Uterine smooth muscle cell (primary cell): Measurements from ENCODE around the gene AKR1A1. TPM values are rescaled to one million over a fixed set of nuclear protein-coding genes. Genes with fewer than 3 reads are reported as not detected.

Experiments used
- total RNA-seq: library from RNA; depleted of rRNA; stranded (reverse); fragments of >200 nt; gene quantifications from 2 replicates; pipeline ENCODE4 v1.2.3, GENCODE V29; 2014

AKR1A1 gene
- 132 and 165 TPM in 2 replicates for total RNA-seq

DNA sequence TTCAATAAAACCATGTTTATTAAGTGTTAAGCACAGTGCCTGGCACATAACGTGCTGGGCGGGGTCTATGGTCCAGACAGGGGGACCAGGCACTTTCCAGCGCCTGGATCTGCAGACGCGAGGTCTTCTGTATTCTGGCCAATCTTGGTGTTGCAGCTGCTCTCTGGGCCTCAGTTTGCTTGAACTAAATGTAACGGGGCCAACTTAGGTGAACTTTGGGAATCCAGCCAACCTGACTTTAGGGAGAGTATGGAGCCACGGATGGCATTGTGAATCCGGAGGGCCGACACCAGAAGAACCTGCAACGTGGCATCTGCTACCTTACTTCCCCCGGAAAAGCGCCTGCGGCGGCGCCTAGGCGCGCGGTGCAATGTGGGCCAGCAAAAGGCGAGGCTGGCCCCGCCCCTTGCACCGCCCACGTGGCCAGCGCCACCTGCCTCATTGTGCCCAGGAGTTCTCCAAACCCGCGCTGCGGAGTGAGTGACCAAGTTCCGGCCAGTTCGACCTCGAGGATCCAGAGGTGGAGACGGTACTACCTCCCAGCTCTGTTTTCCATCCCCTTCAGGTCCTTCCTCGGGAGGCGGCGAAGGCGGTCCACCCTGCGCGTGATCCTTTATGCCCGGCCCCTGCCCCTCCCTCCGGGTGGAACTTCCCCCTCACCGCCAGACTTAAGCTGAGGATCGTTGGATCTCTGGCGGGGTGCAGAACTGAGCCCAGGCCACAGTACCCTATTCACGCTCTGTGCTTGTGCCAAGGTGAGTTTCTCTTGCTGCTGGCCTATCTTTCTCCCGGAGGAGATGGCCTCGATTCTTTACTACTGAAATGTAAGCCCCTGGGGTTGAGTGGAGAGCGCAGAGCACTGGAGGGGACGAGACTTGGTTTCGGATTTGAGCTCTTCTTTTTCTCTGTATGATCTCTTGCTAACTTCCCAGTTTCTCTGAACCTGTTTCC is at the start of gene AKR1A1:
Gene AKR1A1 (plus strand): TSS at position 426 of the 951 bp plus-strand sequence. CDS start 10,969 bp downstream, outside the sequence.

DNA sequence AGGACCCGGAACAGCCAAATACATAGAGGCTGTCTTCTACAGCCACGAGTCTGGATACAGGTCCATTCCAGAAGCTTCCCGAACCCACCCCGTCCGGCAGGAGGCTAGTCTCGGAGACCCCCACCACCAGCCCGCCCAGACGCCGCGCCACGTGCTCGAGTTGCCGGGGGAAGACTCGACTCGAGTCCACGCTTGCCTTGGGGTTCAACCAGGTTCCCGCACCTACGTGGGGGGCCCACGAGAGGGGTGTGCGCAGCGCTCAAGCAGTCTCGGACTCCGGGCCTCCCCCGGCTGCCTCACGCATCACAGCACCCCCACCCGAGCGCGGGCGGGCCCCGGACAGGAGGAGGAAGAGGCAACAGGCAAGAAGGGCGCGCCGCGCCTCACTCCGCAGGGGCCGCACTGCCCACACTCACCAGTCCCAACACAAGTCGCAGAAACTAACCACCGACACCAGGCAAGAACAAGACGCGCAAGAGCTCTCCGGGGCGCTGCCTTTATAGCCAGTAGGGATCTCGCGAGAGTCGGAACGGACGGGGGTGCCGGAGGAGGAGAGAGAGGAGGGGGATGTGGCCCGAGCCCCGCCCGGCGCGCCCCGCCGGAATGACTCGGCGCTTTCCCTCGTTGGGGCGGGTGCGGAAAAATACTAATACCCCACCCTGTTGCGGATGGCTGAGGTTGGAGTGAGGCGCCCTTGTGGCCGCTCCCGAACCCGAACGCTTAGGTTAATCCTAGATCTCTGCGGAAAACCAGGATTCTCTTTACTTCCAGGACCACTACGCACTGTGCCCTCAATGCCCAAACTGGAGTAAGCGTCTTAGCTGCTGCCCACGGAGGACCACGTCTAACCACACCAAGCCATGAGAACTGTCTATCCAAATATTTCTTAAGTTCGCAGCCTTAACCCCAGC is 29.0 kb upstream of the AKR1A1 start, which contains the start of gene PRDX1:
Gene PRDX1 (minus strand): TSS at position 472 of the 911 bp plus-strand sequence. CDS start 2,841 bp downstream, outside the sequence.

DNA sequence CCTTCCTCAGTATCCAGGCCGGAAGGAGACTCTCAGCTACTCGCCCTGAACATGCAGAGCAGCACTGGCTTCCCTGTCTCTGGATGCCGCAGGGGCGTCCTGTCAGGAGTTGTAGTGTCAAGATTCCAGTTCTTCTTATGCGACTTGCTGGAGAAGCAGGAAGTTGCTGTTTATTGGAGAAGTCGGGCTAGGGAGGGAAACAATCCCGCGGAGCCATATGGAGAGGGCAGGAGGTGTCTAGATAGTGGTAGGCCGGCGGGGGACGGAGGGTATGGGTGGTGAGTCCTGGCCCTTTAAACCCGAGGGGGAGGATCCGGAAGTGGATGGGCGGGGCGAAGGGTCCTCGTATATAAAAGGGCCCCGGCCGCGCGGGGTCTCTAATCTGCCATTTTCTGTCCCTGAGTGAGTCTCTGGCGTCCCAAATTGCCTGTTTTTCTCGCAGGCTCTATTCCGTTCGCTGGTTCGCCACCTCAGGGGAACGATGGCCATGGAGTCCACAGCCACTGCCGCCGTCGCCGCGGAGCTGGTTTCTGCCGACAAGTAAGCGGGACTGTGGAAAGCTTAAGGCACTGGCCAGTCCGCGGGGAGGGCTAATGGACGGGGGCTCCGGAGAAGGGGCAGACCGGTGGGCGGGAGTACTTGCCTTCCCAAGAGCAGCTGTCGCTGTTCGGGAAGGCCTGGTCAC is 33.2 kb downstream of the AKR1A1 start, which contains the start of gene NASP:
Gene NASP (plus strand): TSS at position 376 of the 685 bp plus-strand sequence. CDS start 106 bp downstream, at position 482.

Other genes starting within 250 kb of the AKR1A1 start
- gene HPDL, start 223.9 kb upstream of the AKR1A1 start, total RNA-seq, result 0.62 and 3.0 TPM in 2 replicates
- 14.6 and 25.2 TPM in 2 replicates for gene TOE1, start 210.7 kb upstream of the AKR1A1 start, total RNA-seq
- 16.2 and 24.6 TPM in 2 replicates for gene MUTYH, start 210.4 kb upstream of the AKR1A1 start, total RNA-seq
- 0.77 and 1.4 TPM in 2 replicates for gene TESK2, start 59.7 kb upstream of the AKR1A1 start, total RNA-seq
- 0.55 and 1.6 TPM in 2 replicates for gene CCDC163, start 50.8 kb upstream of the AKR1A1 start, total RNA-seq
- gene MMACHC, start 50.5 kb upstream of the AKR1A1 start, total RNA-seq, result 2.1 and 2.4 TPM in 2 replicates
- 560 and 892 TPM in 2 replicates for gene PRDX1, start 28.9 kb upstream of the AKR1A1 start, total RNA-seq
- 38.2 and 88.3 TPM in 2 replicates for gene NASP, start 33.2 kb downstream of the AKR1A1 start, total RNA-seq
- 0.77 and 0.87 TPM in 2 replicates for gene CCDC17, start 73.2 kb downstream of the AKR1A1 start, total RNA-seq
- 101 and 107 TPM in 2 replicates for gene GPBP1L1, start 135.7 kb downstream of the AKR1A1 start, total RNA-seq
- 9.1 and 11.0 TPM in 2 replicates for gene TMEM69, start 137.4 kb downstream of the AKR1A1 start, total RNA-seq
- 16.2 and 16.5 TPM in 2 replicates for gene IPP, start 199.8 kb downstream of the AKR1A1 start, total RNA-seq